ENCODE measurements around the gene PREP. TPM values are rescaled to one million over a fixed set of nuclear protein-coding genes. Genes with fewer than 3 reads are reported as not detected.

The PREP gene
- polyA plus RNA-seq, 2 of the 4 experiments (the other 2 are of a cell fraction) = 18.9 to 29.7 TPM

- DNase-seq (ENCODE audit: low read depth in 1 of 2, low spot score in 1 of 2) (no peak), ATAC-seq (no peak), FAIRE-seq (no peak)
- peaks cover 10% of the 10 kb centered on the region; the same call in 1 of the 3 replicates for H3K4me1 ChIP-seq
- H3K9me3 ChIP-seq = no peaks in the 10 kb centered on the region
- WGBS (ENCODE audit: missing lambda C conversion rate) = 83% methylated on average over 6 of the region's 6 CpGs
- H3K4me3 ChIP-seq = no peak overlapping the region
- H3K4me2 ChIP-seq = no peak overlapping the region
- CTCF ChIA-PET = no interaction called here
- POLR2A ChIA-PET = no interaction called here
- H3K27ac ChIP-seq = no peak overlapping the region
- no peak for TF ChIP-seq NPAS2 (CRISPR knock-in tag; IDR thresholded peaks at IDR 0.05; ENCODE audit: borderline replicate concordance)
- TF ChIP-seq MAZ (IDR thresholded peaks at IDR 0.05; ENCODE audit: borderline replicate concordance, low read depth, low read length) = no peak
- no peak for TF ChIP-seq POLR2AphosphoS2 (conservative IDR thresholded peaks at IDR 0.05; ENCODE audit: low read length)
- TF ChIP-seq ZNF302 (CRISPR knock-in tag; IDR thresholded peaks at IDR 0.05) = no peak
- no peak for TF ChIP-seq HMGXB4 (CRISPR knock-in tag; IDR thresholded peaks at IDR 0.05; ENCODE audit: borderline replicate concordance)
These were observed 4.9 kb downstream of the PREP start for GRCh38 chr6:105397987-105398386.

GRCh38 chr6:105391705-105392104, 11.2 kb downstream of the PREP start:
- no peak for FAIRE-seq
- Histone ChIP-seq H3K4me3 (no peak overlapping the region), H3K4me2 (no peak overlapping the region), H3K9me3 (no peaks in the 10 kb centered on the region), H3K27ac (no peak overlapping the region), H3K4me1 (no peaks in the 10 kb centered on the region)
- CTCF ChIA-PET = interaction anchor here (0.7 to 1.6 kb wide), 2 partner anchors 11 to 304 kb away, joined by 3 to 5 read pairs; partner anchors contain the start of gene PREP
- no peak for TF ChIP-seq GATA3 (IDR thresholded peaks at IDR 0.05; ENCODE audit: borderline replicate concordance)
- TF ChIP-seq USF2 (IDR thresholded peaks at IDR 0.05) = no peak
- TF ChIP-seq EP300 (IDR thresholded peaks at IDR 0.05) = no peak
- no peak for TF ChIP-seq JUNB (IDR thresholded peaks at IDR 0.05)
- WGBS (ENCODE audit: missing lambda C conversion rate) = 94% methylated on average over 6 of the region's 6 CpGs
- no peak for ATAC-seq
- POLR2A ChIA-PET = no interaction called here
- DNase-seq (ENCODE audit: low read depth in 1 of 2, low spot score in 1 of 2) = no peak

GRCh38 chr6:105389543-105389942, 13.3 kb downstream of the PREP start:
- DNase-seq (ENCODE audit: low read depth in 1 of 2, low spot score in 1 of 2) (no peak), FAIRE-seq (no peak), ATAC-seq (no peak; a peak in 1 of 6 replicates)
- 75% methylated on average over 4 of the region's 5 CpGs for WGBS (ENCODE audit: missing lambda C conversion rate)
- Histone ChIP-seq H3K4me3 (no peak overlapping the region), H3K4me1 (no peaks in the 10 kb centered on the region), H3K4me2 (no peak overlapping the region), H3K27ac (no peak overlapping the region), H3K9me3 (no peaks in the 10 kb centered on the region)
- CTCF ChIA-PET = interaction anchor here (0.9 to 1.1 kb wide), 2 partner anchors 9 to 302 kb away, joined by 3 to 5 read pairs; no protein-coding TSS in a partner anchor
- TF ChIP-seq JUNB (IDR thresholded peaks at IDR 0.05) = no peak
- POLR2A ChIA-PET = no interaction called here

GRCh38 chr6:105388392-105388791, 14.5 kb downstream of the PREP start:
- Histone ChIP-seq H3K4me3 (no peak overlapping the region), H3K9me3 (no peaks in the 10 kb centered on the region), H3K4me2 (no peak overlapping the region), H3K4me1 (0 out of 3 replicates have a peak, but pooled peaks cover under 1% of the 10 kb centered on the region), H3K27ac (no peak overlapping the region)
- no peak for TF ChIP-seq NPAS2 (CRISPR knock-in tag; IDR thresholded peaks at IDR 0.05; ENCODE audit: borderline replicate concordance)
- TF ChIP-seq EHMT2 (IDR thresholded peaks at IDR 0.05; ENCODE audit: low read depth) = no peak
- TF ChIP-seq JUNB (IDR thresholded peaks at IDR 0.05) = no peak
- no peak for TF ChIP-seq FOSB (CRISPR knock-in tag; IDR thresholded peaks at IDR 0.05)
- TF ChIP-seq RARB (CRISPR knock-in tag; IDR thresholded peaks at IDR 0.05) = no peak
- TF ChIP-seq EHF (CRISPR knock-in tag; IDR thresholded peaks at IDR 0.05) = no peak
- no peak for TF ChIP-seq BHLHE40 (IDR thresholded peaks at IDR 0.05; ENCODE audit: low read depth, low read length)
- no peak for TF ChIP-seq PHF8 (IDR thresholded peaks at IDR 0.05; ENCODE audit: borderline replicate concordance, low read depth)
- no peak for TF ChIP-seq KDM1A (IDR thresholded peaks at IDR 0.05; ENCODE audit: low read depth)
- no peak for TF ChIP-seq SMC3 (IDR thresholded peaks at IDR 0.05)
- no peak for TF ChIP-seq ZC3H11A (IDR thresholded peaks at IDR 0.05)
- ATAC-seq (no peak), FAIRE-seq (no peak), DNase-seq (ENCODE audit: low read depth in 1 of 2, low spot score in 1 of 2) (no peak)
- ChIA-PET POLR2A (no interaction called here), CTCF (interaction anchor here (0.6 to 1.1 kb wide), 3 partner anchors 8 to 301 kb away, joined by 3 to 5 read pairs (median 4); no protein-coding TSS in a partner anchor)
- WGBS (ENCODE audit: missing lambda C conversion rate) = 61% methylated on average over 6 of the region's 6 CpGs

Data from A549 (cell line).